Loucy (cell line): ENCODE data around the gene SMG1.
"Not testable (repeated sequence)": the region's sequence is repeated elsewhere in the genome, so short reads cannot be mapped to it uniquely, and the experiment has no call there.

Experiments
- CTCF ChIP-seq: fragments of 200-600 bp; sonication (generic); conservative IDR thresholded peaks from 2 replicates; pipeline ENCODE4 v1.5.1; 2014; ENCODE audit warnings: mild to moderate bottlenecking, antibody characterized with exemption, low read length
- EZH2phosphoT487 ChIP-seq: fragments of 200-600 bp; IDR thresholded peaks from 2 replicates; pipeline ENCODE4 v1.6.1; 2018; ENCODE audit warnings: antibody characterized with exemption, mild to moderate bottlenecking, moderate library complexity, borderline replicate concordance

- TF ChIP-seq CTCF, EZH2phosphoT487: not testable (repeated sequence)
Measured at GRCh38 chr16:18902044-18902443, 24.2 kb downstream of the SMG1 start.
